GM21786 (cell line): Measurements from ENCODE around the gene ZNF268.
"Not testable (repeated sequence)": the region's sequence is repeated elsewhere in the genome, so short reads cannot be mapped to it uniquely, and the experiment has no call there.

Source experiments
- ATAC-seq: cut with Tn5 transposase; IDR thresholded peaks from one replicate; pipeline ENCODE4 v1.9.1; 2021; ENCODE audit not compliant: unreplicated experiment

Gene ZNF268

GRCh38 chr12:133226690-133227089 lies 45.4 kb downstream of the ZNF268 start:
- no peak for ATAC-seq

DNA sequence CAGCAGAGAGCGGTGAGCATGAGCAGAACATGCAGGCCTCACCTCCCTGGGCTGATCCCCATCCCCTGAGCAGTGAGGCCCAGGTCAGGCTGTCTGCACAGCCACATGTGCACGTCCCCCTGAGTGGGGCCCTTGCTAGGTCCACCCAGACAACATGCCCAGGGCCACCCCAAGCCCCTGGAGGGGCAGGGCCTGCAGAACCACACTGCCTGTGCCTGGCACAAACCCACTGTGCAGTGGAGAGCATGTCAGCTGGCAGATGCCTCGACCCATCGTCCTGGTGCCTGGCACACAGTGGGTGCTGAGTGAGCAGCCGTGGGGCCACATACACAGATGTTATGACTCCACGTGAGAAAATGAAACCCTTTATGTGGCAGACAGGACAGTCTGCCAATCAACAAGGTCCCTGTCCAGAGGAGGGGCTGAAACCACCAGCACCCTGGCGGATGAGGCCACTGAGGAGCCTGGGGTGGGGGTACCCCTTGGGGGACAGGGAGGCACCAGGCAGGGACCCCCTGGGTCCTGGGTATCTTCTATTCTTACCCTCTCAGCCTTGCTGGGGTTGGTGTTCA lies 46.1 kb downstream of the ZNF268 start:
- ATAC-seq, result no peak

- no peak for ATAC-seq
Observed at GRCh38 chr12:133231001-133231400, 49.7 kb downstream of the ZNF268 start.

- ATAC-seq, result no peak
Observed at GRCh38 chr12:133233006-133233405, 51.7 kb downstream of the ZNF268 start.

GRCh38 chr12:133233993-133234564 lies 52.8 kb downstream of the ZNF268 start:
- ATAC-seq, result no peak

GRCh38 chr12:133234971-133235370 lies 53.7 kb downstream of the ZNF268 start:
- ATAC-seq, result no peak

- no peak for ATAC-seq
Observed at GRCh38 chr12:133235401-133236112, 54.3 kb downstream of the ZNF268 start, which contains the start of gene ANHX. Gene ANHX, minus strand, starts transcription at chr12:133235877. Its CDS starts 1,521 bp downstream, at chr12:133234356.

GRCh38 chr12:133236144-133236543 lies 54.8 kb downstream of the ZNF268 start:
- no peak for ATAC-seq

GRCh38 chr12:133236556-133236955 lies 55.3 kb downstream of the ZNF268 start:
- ATAC-seq, result no peak

GRCh38 chr12:133251732-133252131 lies 70.4 kb downstream of the ZNF268 start:
- no peak for ATAC-seq

DNA sequence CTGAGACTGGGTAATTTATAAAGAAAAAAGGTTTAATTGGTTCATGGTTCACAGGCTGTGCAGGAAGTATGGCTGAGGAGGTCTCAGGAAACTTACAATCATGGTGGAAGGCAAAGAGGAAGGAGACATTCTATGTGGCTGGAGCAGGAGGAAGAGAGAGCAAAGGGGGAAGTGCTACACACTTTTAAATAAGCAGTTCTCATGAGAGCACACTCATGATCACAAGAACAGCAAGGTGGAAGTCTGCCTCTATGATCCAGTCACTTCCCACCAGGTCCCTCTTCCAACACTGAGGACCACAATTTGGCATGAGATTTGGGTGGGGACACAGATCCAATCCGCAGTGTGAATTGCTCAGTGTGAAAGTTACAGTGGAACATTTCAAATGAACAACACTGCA lies 74.5 kb downstream of the ZNF268 start:
- ATAC-seq, result not testable (repeated sequence)

GRCh38 chr12:133256321-133256720 lies 75.0 kb downstream of the ZNF268 start:
- no peak for ATAC-seq

DNA sequence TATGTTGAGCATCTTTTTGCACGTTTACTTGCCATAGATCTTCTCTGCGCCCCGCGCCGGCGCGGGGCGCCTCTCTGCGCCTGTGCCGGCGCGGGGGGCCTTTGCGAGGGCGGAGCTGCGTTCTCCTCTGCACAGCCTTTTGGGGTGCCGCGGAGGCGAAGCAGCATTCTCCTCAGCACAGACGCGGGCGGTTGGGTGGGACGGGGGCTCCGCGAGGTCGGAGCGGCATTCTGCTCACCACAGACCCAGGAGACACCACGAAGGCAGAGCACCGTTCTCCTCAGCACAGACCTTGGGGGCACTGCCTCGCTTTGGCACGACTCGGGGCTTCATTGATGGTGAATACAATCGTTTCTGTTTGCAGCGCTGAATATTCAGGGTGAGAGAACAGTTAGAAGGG lies 82.9 kb downstream of the ZNF268 start:
- ATAC-seq, result no peak
